Common myeloid progenitor, CD34-positive (primary cell): Measurements from ENCODE around the gene CDHR3.

ENCODE experiments used
- CTCF ChIA-PET: fragments of 350-600 bp; sonication (Branson Sonifier 250); formaldehyde crosslinking; loops from one replicate; lab custom pipeline; 2021; ENCODE audit warnings: antibody characterized with exemption; lab: Charles Lee
- POLR2A ChIA-PET: fragments of 350-600 bp; sonication (Branson Sonifier 250); formaldehyde crosslinking; loops from one replicate; lab custom pipeline; 2021; ENCODE audit warnings: antibody characterized with exemption; lab: Charles Lee
- DNase-seq, 3 donors: peaks; one replicate each; pipeline versions ENCODE4 v3.0.0 to v3.0.0-alpha.2; 2013
- H3K27ac ChIP-seq, 2 experiments: 1 replicate in 1 of 2; 2 replicates in 1 of 2; pipeline ENCODE4 v1.7.0; 2013; ENCODE audit warnings: inconsistent platforms in 2 of 2, low read length in 2 of 2, mild to moderate bottlenecking in 2 of 2, low read depth in 1 of 2, moderate library complexity in 1 of 2; ENCODE audit not compliant: severe bottlenecking in 2 of 2, insufficient read depth in 1 of 2, poor library complexity in 1 of 2
- H3K27me3 ChIP-seq, 5 experiments: replicated peaks in 2 of 5; 1 replicate in 3 of 5; 2 replicates in 2 of 5; pipeline versions ENCODE4 v1.6.1 to v1.7.0; 2013; ENCODE audit warnings: low read length in 4 of 5, mild to moderate bottlenecking in 2 of 5, moderate library complexity in 2 of 5, inconsistent platforms in 1 of 5; ENCODE audit not compliant: insufficient read depth in 5 of 5, control insufficient read depth in 4 of 5
- H3K36me3 ChIP-seq, 4 experiments: 1 replicate in 2 of 4; 2 replicates in 2 of 4; pipeline versions ENCODE4 v1.6.1 to v1.7.0; 2013; ENCODE audit warnings: low read length in 3 of 4, control low read depth in 1 of 4, mild to moderate bottlenecking in 1 of 4; ENCODE audit not compliant: control insufficient read depth in 4 of 4, insufficient read depth in 4 of 4
- H3K4me1 ChIP-seq, 4 experiments: 1 replicate in 3 of 4; 2 replicates in 1 of 4; pipeline versions ENCODE4 v1.6.1 to v1.7.1; 2013; ENCODE audit warnings: low read length in 3 of 4, mild to moderate bottlenecking in 3 of 4, control low read depth in 1 of 4, inconsistent platforms in 1 of 4, moderate library complexity in 1 of 4; ENCODE audit not compliant: control insufficient read depth in 4 of 4, insufficient read depth in 4 of 4; ENCODE audit errors: control extremely low read depth in 1 of 4
- H3K4me3 ChIP-seq, 7 experiments: 1 replicate in 4 of 7; 2 replicates in 3 of 7; pipeline versions ENCODE4 v1.5.1 to v1.7.0; 2013; ENCODE audit warnings: mild to moderate bottlenecking in 7 of 7, low read length in 6 of 7, moderate library complexity in 6 of 7, inconsistent platforms in 2 of 7, low read depth in 2 of 7, control low read depth in 1 of 7; ENCODE audit not compliant: insufficient read depth in 4 of 7, control insufficient read depth in 1 of 7; ENCODE audit errors: extremely low read depth in 1 of 7
- H3K9me3 ChIP-seq, 5 experiments: 1 replicate in 4 of 5; 2 replicates in 1 of 5; pipeline versions ENCODE4 v1.6.1 to v1.7.1; 2013; ENCODE audit warnings: low read length in 4 of 5, mild to moderate bottlenecking in 2 of 5, inconsistent platforms in 1 of 5, low read depth in 1 of 5, moderate library complexity in 1 of 5; ENCODE audit not compliant: control insufficient read depth in 4 of 5, insufficient read depth in 2 of 5; ENCODE audit errors: control extremely low read depth in 1 of 5
- WGBS: methylation state at CpG from one replicate; pipeline ENCODE4 v1.1.5; 2013; ENCODE audit not compliant: insufficient coverage; 5-methylcytosine and 5-hydroxymethylcytosine counted together

CDHR3 gene

DNA sequence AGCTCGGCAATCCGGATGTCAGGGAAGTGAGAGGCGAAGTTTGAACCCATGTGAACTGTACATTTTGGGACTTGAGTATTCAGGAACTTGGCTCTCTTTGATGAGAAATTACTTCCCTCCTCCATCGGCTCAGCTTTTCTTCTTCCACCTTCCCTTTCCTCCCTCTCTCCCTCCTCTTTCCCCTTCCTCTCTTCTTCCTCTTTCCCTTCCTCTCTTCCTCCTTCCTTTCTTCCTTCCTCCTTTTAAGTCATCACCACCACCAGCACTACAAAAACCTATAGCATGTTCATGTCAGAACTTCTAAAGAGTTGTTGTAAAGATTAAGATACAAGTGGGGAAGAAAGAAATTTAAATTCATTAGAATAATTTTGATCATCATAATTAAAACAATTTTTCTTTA lies 31.9 kb upstream of the CDHR3 start:
- Histone ChIP-seq H3K27me3 (peaks cover 0 to 5% (median 0%) of the 10 kb centered on the region in 5 experiments), H3K36me3 (no peaks in the 10 kb centered on the region), H3K27ac (no peak overlapping the region), H3K9me3 (no peaks in the 10 kb centered on the region), H3K4me3 (no peak overlapping the region), H3K4me1 (peaks cover 0 to 12% (median 4%) of the 10 kb centered on the region in 4 experiments)
- POLR2A ChIA-PET: no interaction called here
- CTCF ChIA-PET: interaction anchor here (0.8 to 1.1 kb wide), 2 partner anchors 31 to 223 kb away, joined by 3 to 4 read pairs; no protein-coding TSS in a partner anchor
- WGBS: 44% methylated on average over 4 of the region's 4 CpGs
- DNase-seq: no peak

DNA sequence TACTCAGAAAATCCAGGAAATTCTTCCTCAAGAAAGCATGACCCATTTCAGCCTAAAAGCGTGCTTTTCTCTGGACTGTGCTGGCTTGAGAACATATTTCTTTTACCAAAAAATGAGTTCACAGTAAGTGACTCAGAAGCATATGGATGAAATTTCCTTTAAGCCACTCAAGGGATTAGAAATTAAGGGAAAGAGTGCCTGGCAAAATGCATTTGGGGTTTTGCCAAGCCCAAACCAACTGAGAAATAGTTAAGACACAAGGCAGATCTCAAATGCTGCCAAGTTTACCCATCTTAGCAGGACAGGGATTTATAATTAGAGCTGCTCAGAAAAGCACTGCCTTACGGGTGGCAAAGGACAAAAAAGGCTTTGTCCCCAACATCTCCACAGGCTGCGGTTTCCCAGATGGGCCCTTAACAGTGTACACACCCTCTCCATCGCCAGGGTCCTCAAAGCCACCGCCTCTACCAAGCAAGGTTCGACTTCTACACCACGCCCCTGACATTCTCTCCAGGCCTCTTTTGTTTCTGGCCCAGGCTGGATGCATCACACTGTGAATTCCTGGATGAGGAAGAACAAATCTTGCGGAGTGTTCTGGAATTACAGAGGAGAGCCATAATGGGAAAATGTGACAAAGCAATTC lies 30.1 kb upstream of the CDHR3 start:
- Histone ChIP-seq H3K27ac (no peak overlapping the region), H3K4me3 (no peak overlapping the region), H3K9me3 (no peaks in the 10 kb centered on the region), H3K27me3 (peaks cover 0 to 3% (median 0%) of the 10 kb centered on the region in 5 experiments), H3K36me3 (no peaks in the 10 kb centered on the region), H3K4me1 (peaks cover 0 to 12% (median 4%) of the 10 kb centered on the region in 4 experiments)
- ChIA-PET POLR2A (no interaction called here), CTCF (interaction anchor here (1.0 kb wide), 1 partner anchor 40 kb away, joined by 4 read pairs; no protein-coding TSS in a partner anchor)
- DNase-seq: no peak
- 100% methylated on average over 3 of the region's 8 CpGs for WGBS

DNA sequence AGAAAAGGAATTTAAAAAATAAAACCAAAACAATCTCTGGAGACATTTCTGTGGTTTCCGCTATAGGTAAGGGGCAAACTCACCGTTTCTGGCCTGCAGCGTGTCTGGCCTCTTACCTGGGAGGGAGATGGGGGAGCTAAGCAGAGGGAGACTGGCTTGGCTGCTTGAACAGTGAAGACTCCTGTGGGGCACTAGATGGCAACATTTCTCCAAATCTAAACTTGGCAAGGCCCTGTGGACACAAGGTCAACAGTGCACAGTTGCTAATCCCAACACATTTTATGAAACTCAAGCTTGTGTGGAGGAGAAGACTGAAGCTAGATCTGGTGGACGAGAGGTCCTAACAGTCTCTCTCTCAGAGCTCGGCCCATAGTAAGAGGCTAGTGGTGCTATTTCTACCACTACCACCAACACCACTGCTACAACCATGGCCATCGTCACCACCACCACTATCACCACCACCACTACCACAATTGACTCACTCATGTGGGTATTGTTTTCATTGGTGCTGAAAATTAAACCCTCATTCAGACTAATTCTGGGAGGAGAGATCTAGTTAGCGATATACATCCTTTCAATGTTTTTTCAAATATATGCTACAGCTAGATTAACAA lies 28.4 kb upstream of the CDHR3 start:
- peaks cover 0 to 12% (median 4%) of the 10 kb centered on the region in 4 experiments for H3K4me1 ChIP-seq
- no peaks in the 10 kb centered on the region for H3K36me3 ChIP-seq
- H3K4me3 ChIP-seq: no peak overlapping the region
- no peaks in the 10 kb centered on the region for H3K9me3 ChIP-seq
- H3K27me3 ChIP-seq: peaks cover 0 to 3% (median 0%) of the 10 kb centered on the region in 5 experiments
- CTCF ChIA-PET: interaction anchor here (0.5 to 1.7 kb wide), 19 partner anchors 10 to 278 kb away, joined by 3 to 6 read pairs (median 3); no protein-coding TSS in a partner anchor
- no peak overlapping the region for H3K27ac ChIP-seq
- POLR2A ChIA-PET: no interaction called here
- WGBS: 66% methylated on average over 2 of the region's 7 CpGs
- peak; percentile 49 to 60 (median 57) for DNase-seq

DNA sequence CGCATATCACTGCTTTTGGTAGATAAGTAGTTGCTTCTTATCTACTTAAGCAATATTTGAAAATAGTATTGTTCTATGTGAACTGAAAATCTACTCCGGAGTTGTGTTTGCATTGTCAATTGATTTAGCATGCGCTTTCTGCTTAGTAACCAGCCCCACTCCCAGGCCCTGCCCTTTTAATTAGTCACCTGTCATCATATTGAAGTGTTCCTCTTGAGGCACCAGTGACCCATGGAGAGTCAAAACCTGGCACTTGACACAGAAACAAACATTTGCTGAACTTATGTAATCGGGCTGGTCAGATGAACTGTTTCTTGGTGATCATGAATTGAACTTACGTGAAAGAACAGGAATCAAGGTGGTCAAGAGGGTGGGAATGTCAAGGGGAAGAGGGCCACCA lies 27.8 kb upstream of the CDHR3 start:
- no peaks in the 10 kb centered on the region for H3K36me3 ChIP-seq
- 100% methylated on average over 4 of the region's 5 CpGs for WGBS
- peaks cover 0 to 12% (median 4%) of the 10 kb centered on the region in 4 experiments for H3K4me1 ChIP-seq
- H3K4me3 ChIP-seq: no peak overlapping the region
- no peaks in the 10 kb centered on the region for H3K9me3 ChIP-seq
- H3K27ac ChIP-seq: no peak overlapping the region
- no peak for DNase-seq
- peaks cover 0 to 3% (median 0%) of the 10 kb centered on the region in 5 experiments for H3K27me3 ChIP-seq
- ChIA-PET POLR2A (no interaction called here), CTCF (interaction anchor here (0.7 to 1.7 kb wide), 12 partner anchors 40 to 218 kb away, joined by 3 to 6 read pairs (median 4); no protein-coding TSS in a partner anchor)

DNA sequence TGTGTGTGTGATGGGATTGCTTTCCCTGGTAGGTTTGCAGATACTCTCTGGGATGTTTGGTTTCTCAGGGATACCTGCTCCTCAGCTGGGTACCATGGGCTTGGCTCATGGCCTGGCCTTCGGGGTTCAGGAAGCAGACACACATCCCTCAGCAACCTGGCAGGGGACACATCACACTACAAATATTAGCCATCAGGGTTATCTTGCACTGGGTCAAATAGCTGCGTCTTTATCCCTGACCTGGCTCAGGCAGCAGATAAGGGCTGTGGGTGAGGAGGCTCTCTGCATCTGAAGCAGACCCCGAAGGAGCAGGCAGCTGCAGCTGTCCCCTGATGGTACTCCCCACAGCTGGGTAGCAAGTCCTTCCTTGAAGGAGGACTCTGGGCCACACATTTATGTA lies 25.7 kb upstream of the CDHR3 start:
- WGBS: 86% methylated on average over 1 of the region's 3 CpGs
- POLR2A ChIA-PET: no interaction called here
- Histone ChIP-seq H3K9me3 (peaks cover 0 to 2% (median 0%) of the 10 kb centered on the region in 5 experiments), H3K4me1 (peaks cover 0 to 9% (median 3%) of the 10 kb centered on the region in 4 experiments), H3K27ac (no peak overlapping the region), H3K36me3 (no peaks in the 10 kb centered on the region), H3K27me3 (peaks cover 0 to 8% (median 0%) of the 10 kb centered on the region in 5 experiments), H3K4me3 (no peak overlapping the region)
- CTCF ChIA-PET: interaction anchor here (1.0 to 1.8 kb wide), 3 partner anchors 8 to 230 kb away, joined by 3 to 4 read pairs (median 3); no protein-coding TSS in a partner anchor
- DNase-seq: no peak

DNA sequence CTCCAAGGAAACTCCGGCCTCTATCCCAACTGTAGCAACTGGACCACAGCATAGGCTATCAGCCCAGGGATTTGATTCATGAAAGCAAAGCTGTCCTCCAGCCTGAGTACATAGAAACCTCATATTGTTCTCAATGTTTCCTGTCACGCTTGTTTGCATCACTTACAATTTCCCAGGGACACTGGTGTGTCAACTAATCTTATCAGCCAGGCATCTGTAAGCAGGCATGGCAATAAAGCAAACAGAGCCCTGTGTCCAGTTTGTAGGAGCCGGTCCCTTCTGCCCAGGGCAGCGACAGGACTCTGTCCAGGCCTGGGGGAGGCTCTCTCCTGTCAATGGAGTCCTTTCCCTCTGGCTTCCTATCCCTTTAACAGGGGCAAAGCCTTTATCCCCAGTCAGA lies 23.0 kb upstream of the CDHR3 start:
- Histone ChIP-seq H3K27me3 (peaks cover 0 to 13% (median 0%) of the 10 kb centered on the region in 5 experiments), H3K9me3 (peaks cover 0 to 2% (median 0%) of the 10 kb centered on the region in 5 experiments), H3K27ac (no peak overlapping the region), H3K4me3 (no peak overlapping the region), H3K4me1 (no peaks in the 10 kb centered on the region), H3K36me3 (no peaks in the 10 kb centered on the region)
- 94% methylated on average over 4 of the region's 4 CpGs for WGBS
- CTCF ChIA-PET: no interaction called here
- POLR2A ChIA-PET: no interaction called here
- DNase-seq: no peak

DNA sequence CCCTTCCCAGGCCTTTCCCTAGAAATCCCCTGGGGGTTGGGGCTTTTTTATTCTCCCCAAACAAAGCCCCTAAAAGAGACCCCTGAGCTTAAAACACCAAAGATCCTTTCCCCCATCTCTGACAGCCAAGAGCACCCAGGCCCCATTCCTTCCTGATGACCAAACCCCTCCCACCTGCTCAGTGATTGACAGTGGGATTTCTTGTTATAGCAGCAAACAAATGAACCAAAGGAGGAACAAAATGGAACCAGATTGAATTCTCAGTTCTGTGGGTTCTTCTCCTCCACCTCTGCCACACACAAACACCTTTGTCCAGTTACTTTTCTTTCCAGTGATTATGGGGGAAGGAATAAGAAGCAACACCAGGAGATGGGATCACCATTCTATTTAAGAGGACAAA lies 21.5 kb upstream of the CDHR3 start:
- no peaks in the 10 kb centered on the region for H3K4me1 ChIP-seq
- H3K27me3 ChIP-seq: peaks cover 0 to 10% (median 0%) of the 10 kb centered on the region in 5 experiments
- ChIA-PET POLR2A (no interaction called here), CTCF (no interaction called here)
- no peak for DNase-seq
- no peak overlapping the region for H3K27ac ChIP-seq
- H3K9me3 ChIP-seq: peaks cover 0 to 2% (median 0%) of the 10 kb centered on the region in 5 experiments
- no peaks in the 10 kb centered on the region for H3K36me3 ChIP-seq
- H3K4me3 ChIP-seq: no peak overlapping the region
